Measurements from ENCODE around the gene IGF1R. TPM values are rescaled to one million over a fixed set of nuclear protein-coding genes. Genes with fewer than 3 reads are reported as not detected.
A peak's percentile ranks its signal among the peaks of the same experiment; 100 is the strongest.

Gene IGF1R
- total and polyA plus RNA-seq, 2 experiments from 2014 or later = 10.8 to 42.9 TPM

DNA sequence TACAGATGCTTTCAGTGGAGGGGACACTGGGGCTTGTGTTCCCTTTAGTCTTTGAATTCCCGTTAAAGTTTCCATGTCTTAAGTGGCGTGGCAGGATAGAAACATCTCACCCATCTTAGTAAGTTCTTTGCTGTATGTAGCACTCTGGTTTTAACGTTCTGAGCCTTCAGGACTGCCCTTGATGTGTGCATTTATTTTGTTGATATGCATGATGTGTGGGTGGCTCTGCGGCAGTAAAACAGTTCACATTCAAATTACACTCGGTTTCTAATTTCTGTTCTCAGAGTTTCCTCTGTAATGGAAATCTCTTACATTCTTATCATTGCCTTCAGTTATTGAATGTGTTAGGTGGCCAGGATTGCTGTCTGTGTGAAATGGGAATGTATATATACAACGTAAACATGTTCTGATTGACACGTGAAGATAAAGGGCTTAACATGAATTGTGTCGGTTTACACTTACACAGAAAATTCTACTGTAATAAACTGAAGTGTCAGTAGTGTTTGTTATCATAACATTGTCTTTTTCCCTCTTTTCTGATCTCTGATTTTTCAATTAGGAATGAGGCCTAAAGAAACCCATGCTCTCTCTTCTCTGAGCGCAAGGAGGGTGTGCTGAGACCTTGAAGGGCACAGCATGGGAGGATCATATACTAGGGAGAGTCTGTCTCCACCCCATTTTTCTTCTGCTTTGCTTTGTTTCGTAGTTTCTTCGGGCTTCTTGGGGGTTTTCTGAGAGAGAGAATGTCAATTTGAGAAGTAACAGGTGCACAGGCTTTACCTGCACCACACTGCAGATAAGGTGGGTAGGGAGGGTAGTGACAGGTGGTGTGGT lies 51.5 kb downstream of the IGF1R start:
- no peaks in the 10 kb centered on the region for H3K9me2 ChIP-seq (replicated peaks; ENCODE audit: insufficient read depth)
- no peaks in the 10 kb centered on the region for H3K27me3 ChIP-seq
- H3K79me2 ChIP-seq = peaks cover 97% of the 10 kb centered on the region
- H3K27ac ChIP-seq = no peak overlapping the region
- H4K20me1 ChIP-seq (ENCODE audit: insufficient read depth, poor library complexity, severe bottlenecking) = peaks cover 79% of the 10 kb centered on the region
- no peak overlapping the region for H3K4me3 ChIP-seq
- no peaks in the 10 kb centered on the region for H3K36me3 ChIP-seq (replicated peaks; ENCODE audit: insufficient read depth, low read depth)
- WGBS (ENCODE audit: low lambda C conversion rate, missing lambda C conversion rate) = 59% methylated on average over 11 of the region's 11 CpGs
- peak overlapping the region; percentile 2 for H3K4me2 ChIP-seq
- TF ChIP-seq EZH2phosphoT487 (IDR thresholded peaks at IDR 0.05; ENCODE audit: low read depth, severe bottlenecking, unreplicated experiment) = no peak
- TF ChIP-seq CTCF (IDR thresholded peaks at IDR 0.05; ENCODE audit: poor library complexity) = no peak
- TF ChIP-seq EZH2 (IDR thresholded peaks at IDR 0.05; ENCODE audit: borderline replicate concordance) = no peak
- no peaks in the 10 kb centered on the region for H3K9me3 ChIP-seq (ENCODE audit: low read depth)
- no peak for DNase-seq (ENCODE audit: low spot score)
- H2AFZ ChIP-seq = no peak overlapping the region
- H3K4me1 ChIP-seq (ENCODE audit: insufficient read depth) = peaks cover 14% of the 10 kb centered on the region

- no peak overlapping the region for H3K4me2 ChIP-seq
- H4K20me1 ChIP-seq (ENCODE audit: insufficient read depth, poor library complexity, severe bottlenecking) = peaks cover 77% of the 10 kb centered on the region
- H3K36me3 ChIP-seq (replicated peaks; ENCODE audit: insufficient read depth, low read depth) = no peaks in the 10 kb centered on the region
- no peaks in the 10 kb centered on the region for H3K9me3 ChIP-seq (ENCODE audit: low read depth)
- H3K4me3 ChIP-seq = no peak overlapping the region
- peaks cover 14% of the 10 kb centered on the region for H3K4me1 ChIP-seq (ENCODE audit: insufficient read depth)
- WGBS (ENCODE audit: low lambda C conversion rate, missing lambda C conversion rate) = 76% methylated on average over 6 of the region's 6 CpGs
- no peaks in the 10 kb centered on the region for H3K9me2 ChIP-seq (replicated peaks; ENCODE audit: insufficient read depth)
- H3K27ac ChIP-seq = no peak overlapping the region
- no peak for DNase-seq (ENCODE audit: low spot score)
- TF ChIP-seq EZH2 (IDR thresholded peaks at IDR 0.05; ENCODE audit: borderline replicate concordance) = no peak
- no peak for TF ChIP-seq EZH2phosphoT487 (IDR thresholded peaks at IDR 0.05; ENCODE audit: low read depth, severe bottlenecking, unreplicated experiment)
- TF ChIP-seq CTCF (IDR thresholded peaks at IDR 0.05; ENCODE audit: poor library complexity) = no peak
- H2AFZ ChIP-seq = no peak overlapping the region
- peaks cover 97% of the 10 kb centered on the region for H3K79me2 ChIP-seq
- H3K27me3 ChIP-seq = no peaks in the 10 kb centered on the region
Measured at GRCh38 chr15:98700519-98700918, 52.2 kb downstream of the IGF1R start.

DNA sequence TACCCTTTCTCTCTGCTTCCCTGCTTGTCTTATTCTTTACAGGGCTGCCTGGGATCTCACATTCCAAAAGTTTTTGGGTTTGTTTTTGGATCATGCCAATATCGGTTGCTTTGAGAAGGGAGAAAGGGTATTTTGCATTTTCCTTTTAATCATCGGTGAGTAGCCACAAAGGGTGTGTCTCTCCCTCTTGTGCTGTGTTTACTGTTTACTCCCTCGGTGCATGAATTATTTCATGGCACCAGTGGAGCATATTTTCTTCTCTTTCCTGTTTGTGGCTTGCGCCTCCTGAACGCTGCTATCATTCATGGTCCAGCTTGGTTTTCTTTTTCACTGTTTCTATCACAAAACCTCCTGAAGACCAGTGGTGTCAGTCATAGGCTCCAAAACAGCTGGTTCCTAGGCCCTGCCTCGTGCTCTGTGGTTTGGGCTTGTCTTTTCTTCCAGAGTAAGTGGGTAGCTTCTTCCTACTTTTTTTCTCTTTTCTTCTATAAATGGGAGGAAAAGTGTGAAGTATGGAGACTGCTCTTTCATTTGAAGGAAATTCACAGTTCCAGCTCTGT lies 54.9 kb downstream of the IGF1R start:
- Histone ChIP-seq H3K4me2 (no peak overlapping the region), H3K4me3 (no peak overlapping the region), H3K36me3 (replicated peaks; ENCODE audit: insufficient read depth, low read depth) (no peaks in the 10 kb centered on the region), H4K20me1 (ENCODE audit: insufficient read depth, poor library complexity, severe bottlenecking) (peaks cover 58% of the 10 kb centered on the region), H3K4me1 (ENCODE audit: insufficient read depth) (peaks cover 14% of the 10 kb centered on the region), H3K79me2 (peaks cover 97% of the 10 kb centered on the region), H3K9me2 (replicated peaks; ENCODE audit: insufficient read depth) (no peaks in the 10 kb centered on the region), H3K9me3 (ENCODE audit: low read depth) (no peaks in the 10 kb centered on the region), H3K27ac (no peak overlapping the region), H2AFZ (no peak overlapping the region), H3K27me3 (no peaks in the 10 kb centered on the region)
- 90% methylated on average over 6 of the region's 6 CpGs for WGBS (ENCODE audit: low lambda C conversion rate, missing lambda C conversion rate)
- TF ChIP-seq EZH2phosphoT487 (IDR thresholded peaks at IDR 0.05; ENCODE audit: low read depth, severe bottlenecking, unreplicated experiment) = no peak
- TF ChIP-seq EZH2 (IDR thresholded peaks at IDR 0.05; ENCODE audit: borderline replicate concordance) = no peak
- no peak for TF ChIP-seq CTCF (IDR thresholded peaks at IDR 0.05; ENCODE audit: poor library complexity)
- DNase-seq (ENCODE audit: low spot score) = no peak
